OCI-LY7 (cell line): ENCODE results near the gene CDON.

ENCODE experiments used
- EZH2phosphoT487 ChIP-seq: fragments of 200-600 bp; sonication (generic); IDR thresholded peaks from 2 replicates; pipeline ENCODE4 v1.6.1; 2018; ENCODE audit warnings: low read depth, borderline replicate concordance, mild to moderate bottlenecking, mixed run types, antibody characterized with exemption, low read length, moderate library complexity, mixed read lengths
- TF ChIP-seq, protein P1 (sequence below): fragments of 200-600 bp; sonication (generic); conservative IDR thresholded peaks from 2 replicates; pipeline ENCODE4 v1.5.1; 2014; ENCODE audit warnings: mild to moderate bottlenecking, antibody characterized with exemption, low read length, moderate library complexity, mixed read lengths

DNA sequence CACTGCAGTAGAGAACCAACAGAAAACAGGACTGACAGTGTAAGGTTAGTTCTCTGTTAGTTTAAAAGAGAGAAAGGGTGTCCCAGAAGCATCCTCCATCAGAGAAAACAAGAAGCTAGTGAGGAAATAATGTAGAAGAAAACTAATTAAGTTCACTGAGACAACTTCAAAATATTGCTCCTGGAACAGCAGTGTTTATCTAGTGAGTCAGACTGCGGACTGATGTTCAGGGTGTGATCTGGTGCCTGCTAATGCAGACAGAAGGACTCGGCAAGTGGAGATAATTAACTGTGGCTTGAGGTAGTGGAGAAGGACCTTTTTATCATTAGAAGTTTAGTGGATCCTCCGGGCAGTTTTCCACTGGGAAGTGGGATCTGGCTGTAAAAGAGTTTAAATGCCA lies 55.4 kb downstream of the CDON start:
- TF ChIP-seq, protein P1, sequence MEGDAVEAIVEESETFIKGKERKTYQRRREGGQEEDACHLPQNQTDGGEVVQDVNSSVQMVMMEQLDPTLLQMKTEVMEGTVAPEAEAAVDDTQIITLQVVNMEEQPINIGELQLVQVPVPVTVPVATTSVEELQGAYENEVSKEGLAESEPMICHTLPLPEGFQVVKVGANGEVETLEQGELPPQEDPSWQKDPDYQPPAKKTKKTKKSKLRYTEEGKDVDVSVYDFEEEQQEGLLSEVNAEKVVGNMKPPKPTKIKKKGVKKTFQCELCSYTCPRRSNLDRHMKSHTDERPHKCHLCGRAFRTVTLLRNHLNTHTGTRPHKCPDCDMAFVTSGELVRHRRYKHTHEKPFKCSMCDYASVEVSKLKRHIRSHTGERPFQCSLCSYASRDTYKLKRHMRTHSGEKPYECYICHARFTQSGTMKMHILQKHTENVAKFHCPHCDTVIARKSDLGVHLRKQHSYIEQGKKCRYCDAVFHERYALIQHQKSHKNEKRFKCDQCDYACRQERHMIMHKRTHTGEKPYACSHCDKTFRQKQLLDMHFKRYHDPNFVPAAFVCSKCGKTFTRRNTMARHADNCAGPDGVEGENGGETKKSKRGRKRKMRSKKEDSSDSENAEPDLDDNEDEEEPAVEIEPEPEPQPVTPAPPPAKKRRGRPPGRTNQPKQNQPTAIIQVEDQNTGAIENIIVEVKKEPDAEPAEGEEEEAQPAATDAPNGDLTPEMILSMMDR: no peak
- no peak for TF ChIP-seq EZH2phosphoT487
